Liver (tissue), 9 donors: ENCODE results near the gene PHYHD1. TPM values are rescaled to one million over a fixed set of nuclear protein-coding genes. Genes with fewer than 3 reads are reported as not detected.

Source experiments
- DNase-seq: peaks from one replicate; pipeline ENCODE4 v3.0.0-alpha.2; 2017; ENCODE audit warnings: low spot score
- H3K27ac ChIP-seq, 2 donors: one replicate each; pipeline ENCODE4 v1.7.0; 2013; ENCODE audit warnings: inconsistent platforms in 2 of 2, low read length in 2 of 2, control low read depth in 1 of 2, low read depth in 1 of 2, mild to moderate bottlenecking in 1 of 2
- H3K27me3 ChIP-seq, 4 donors: one replicate each; pipeline versions ENCODE4 v1.6.1 to v1.7.0; 2013; ENCODE audit warnings: low read length in 3 of 4, inconsistent platforms in 1 of 4, mild to moderate bottlenecking in 1 of 4, moderate library complexity in 1 of 4; ENCODE audit not compliant: control insufficient read depth in 4 of 4, insufficient read depth in 4 of 4
- H3K36me3 ChIP-seq, 4 donors: one replicate each; pipeline versions ENCODE4 v1.6.1 to v1.7.0; 2013; ENCODE audit warnings: low read length in 3 of 4, mild to moderate bottlenecking in 3 of 4, low read depth in 1 of 4, moderate library complexity in 1 of 4; ENCODE audit not compliant: control insufficient read depth in 4 of 4, insufficient read depth in 3 of 4
- H3K4me1 ChIP-seq, 4 donors: one replicate each; pipeline versions ENCODE4 v1.6.1 to v1.7.0; 2013; ENCODE audit warnings: low read length in 3 of 4, mild to moderate bottlenecking in 3 of 4, moderate library complexity in 1 of 4; ENCODE audit not compliant: control insufficient read depth in 4 of 4, insufficient read depth in 4 of 4
- H3K4me3 ChIP-seq, 3 donors: one replicate each; pipeline versions ENCODE4 v1.6.1 to v1.7.0; 2013; ENCODE audit warnings: low read length in 3 of 3, control low read depth in 1 of 3, low read depth in 1 of 3, mild to moderate bottlenecking in 1 of 3
- H3K9ac ChIP-seq, 2 donors: one replicate each; pipeline ENCODE4 v1.7.0; 2013; ENCODE audit warnings: low read length in 2 of 2, mild to moderate bottlenecking in 2 of 2, moderate library complexity in 2 of 2, control low read depth in 1 of 2, low read depth in 1 of 2
- H3K9me3 ChIP-seq, 4 donors: one replicate each; pipeline versions ENCODE4 v1.6.1 to v1.7.0; 2013; ENCODE audit warnings: low read length in 3 of 4; ENCODE audit not compliant: control insufficient read depth in 4 of 4
- EGR1 ChIP-seq, 2 donors: IDR thresholded peaks; 2 replicates each; pipeline ENCODE4 v1.6.1; 2016 to 2018; ENCODE audit warnings: antibody characterized with exemption in 2 of 2, low read depth in 2 of 2
- FOXA1 ChIP-seq: IDR thresholded peaks from 2 replicates; pipeline ENCODE4 v1.6.1; 2016; ENCODE audit warnings: antibody characterized with exemption
- FOXA2 ChIP-seq: IDR thresholded peaks from 2 replicates; pipeline ENCODE4 v1.6.1; 2016; ENCODE audit warnings: antibody characterized with exemption
- GABPA ChIP-seq, 2 donors: IDR thresholded peaks in 1 of 2; conservative IDR thresholded peaks in 1 of 2; 2 replicates each; pipeline ENCODE4 v1.6.1; 2016; ENCODE audit warnings: antibody characterized with exemption in 2 of 2, mild to moderate bottlenecking in 1 of 2, moderate library complexity in 1 of 2
- HNF4A ChIP-seq, 2 donors: conservative IDR thresholded peaks; 2 replicates each; pipeline ENCODE4 v1.6.1; 2016; ENCODE audit warnings: antibody characterized with exemption in 2 of 2, mild to moderate bottlenecking in 2 of 2
- HNF4G ChIP-seq: IDR thresholded peaks from 2 replicates; pipeline ENCODE4 v1.6.1; 2016; ENCODE audit warnings: antibody characterized with exemption
- JUND ChIP-seq, 2 donors: IDR thresholded peaks; 2 replicates each; pipeline ENCODE4 v1.6.1; 2016; ENCODE audit warnings: antibody characterized with exemption in 2 of 2
- NR2F2 ChIP-seq: IDR thresholded peaks from 2 replicates; pipeline ENCODE4 v1.6.1; 2016; ENCODE audit warnings: antibody characterized with exemption
- RAD21 ChIP-seq, 2 donors: IDR thresholded peaks; 2 replicates each; pipeline ENCODE4 v1.6.1; 2016; ENCODE audit warnings: antibody characterized with exemption in 2 of 2, mild to moderate bottlenecking in 2 of 2
- RXRA ChIP-seq, 2 donors: IDR thresholded peaks; 2 replicates each; pipeline ENCODE4 v1.6.1; 2017 to 2018; ENCODE audit warnings: antibody characterized with exemption in 2 of 2, mild to moderate bottlenecking in 1 of 2
- SP1 ChIP-seq: IDR thresholded peaks from 2 replicates; pipeline ENCODE4 v1.6.1; 2018; ENCODE audit warnings: antibody characterized with exemption, mild to moderate bottlenecking
- YY1 ChIP-seq: IDR thresholded peaks from 2 replicates; pipeline ENCODE4 v1.6.1; 2016; ENCODE audit warnings: antibody characterized with exemption, mild to moderate bottlenecking
- ZBTB33 ChIP-seq: IDR thresholded peaks from 2 replicates; pipeline ENCODE4 v1.6.1; 2016; ENCODE audit warnings: antibody characterized with exemption
- WGBS: extraction: QIAGEN DNeasy Blood & Tissue Kit; methylation state at CpG from one replicate; pipeline ENCODE4 v1.1.7; 2013; 5-methylcytosine and 5-hydroxymethylcytosine counted together
- polyA plus RNA-seq, 2 donors: library from polyadenylated mRNA; stranded (reverse) in 1 of 2; unstranded in 1 of 2; fragments of 200-250 nt in 1 of 2; fragments of >200 nt in 1 of 2; fragmentation: Nextera tagmentation in 1 of 2; extraction: Ambion mirVana in 1 of 2; gene quantifications; one replicate each; pipeline versions ENCODE4 v1.2.1 to v1.2.3, GENCODE V29; 2013 to 2015
- total RNA-seq, 2 donors: library from RNA; depleted of rRNA; stranded (reverse); fragments of >200 nt; gene quantifications; one replicate each; pipeline ENCODE4 v1.2.3, GENCODE V29; 2014
- TF ChIP-seq, protein P1 (sequence below): fragments of 150-350 bp; IDR thresholded peaks from 2 replicates; pipeline ENCODE4 v1.5.1; 2017; ENCODE audit warnings: improper control_type of control experiment, low read depth, low read length; ENCODE audit not compliant: missing input control
- TF ChIP-seq, protein P2 (sequence below): IDR thresholded peaks from 2 replicates; pipeline ENCODE4 v1.6.1; 2016; ENCODE audit warnings: antibody characterized with exemption
- TF ChIP-seq, protein P3 (sequence below): IDR thresholded peaks from 2 replicates; pipeline ENCODE4 v1.6.1; 2016; ENCODE audit warnings: antibody characterized with exemption
- donor health status: healthy.
- donor health status: healthy.
- donor health status: healthy.
- donor health status: healthy.
- donor health status: healthy.

PHYHD1 gene
- total and polyA plus RNA-seq, 4 donors: 9.2 to 72.8 (median 31.3) TPM

GRCh38 chr9:128911529-128912035, 9.2 kb upstream of the PHYHD1 start (continued):
- TF ChIP-seq RXRA (IDR thresholded peaks at IDR 0.05) (no peak), FOXA1 (no peak), JUND (IDR thresholded peaks at IDR 0.05) (peak; percentile 8 to 23), FOXA2 (no peak)

DNA sequence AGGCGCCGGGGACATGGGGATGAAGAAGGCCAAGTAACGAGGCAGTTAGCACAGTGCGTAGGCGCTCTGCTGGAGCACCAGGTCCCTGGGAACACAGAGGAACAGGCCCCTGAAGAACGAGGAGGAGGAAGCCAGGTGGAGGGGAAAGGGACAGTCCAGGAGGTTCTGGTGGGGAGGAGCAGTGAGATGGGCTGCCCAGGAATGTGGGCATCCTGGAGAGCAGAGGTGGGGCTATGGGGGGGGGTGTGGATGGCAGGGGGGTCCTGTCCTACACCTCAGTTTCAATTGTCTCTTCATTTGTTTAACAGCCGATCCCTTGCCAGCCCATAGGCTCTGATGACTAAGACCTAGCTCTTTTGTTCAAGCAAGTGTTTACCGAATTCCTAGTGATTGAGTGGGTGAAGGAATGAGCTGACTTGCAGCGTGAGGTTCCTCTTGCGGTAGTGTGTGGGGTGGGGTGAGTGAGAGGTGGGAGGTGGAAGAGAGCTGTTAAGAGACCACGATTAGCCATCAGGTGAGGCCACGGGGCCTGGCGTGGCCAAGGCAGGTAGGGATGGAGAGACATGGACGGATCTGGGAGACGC, 8.4 kb upstream of the PHYHD1 start:
- no peak overlapping the region for H3K9ac ChIP-seq
- no peak for DNase-seq
- peaks cover 3 to 45% (median 27%) of the 10 kb centered on the region in 4 donors for H3K4me1 ChIP-seq
- no peak overlapping the region for H3K4me3 ChIP-seq
- H3K27me3 ChIP-seq: no peaks in the 10 kb centered on the region
- H3K9me3 ChIP-seq: no peaks in the 10 kb centered on the region
- peak overlapping the region; percentile 34 to 54 for H3K27ac ChIP-seq
- H3K36me3 ChIP-seq: peaks cover 6 to 33% (median 25%) of the 10 kb centered on the region in 4 donors
- WGBS: 85% methylated on average over 15 of the region's 15 CpGs
- TF ChIP-seq FOXA1 (no peak), FOXA2 (no peak), GABPA (IDR thresholded peaks at IDR 0.05 in 1 of 2, conservative IDR thresholded peaks at IDR 0.05 in 1 of 2) (no peak), JUND (IDR thresholded peaks at IDR 0.05) (no peak), RAD21 (IDR thresholded peaks at IDR 0.05) (no peak), RXRA (IDR thresholded peaks at IDR 0.05) (no peak), YY1 (no peak), SP1 (no peak), HNF4G (no peak), HNF4A (conservative IDR thresholded peaks at IDR 0.05) (no peak), EGR1 (IDR thresholded peaks at IDR 0.05; ENCODE audit: low read depth in 2 of 2) (no peak), ZBTB33 (no peak), NR2F2 (no peak)
- TF ChIP-seq, protein P1, sequence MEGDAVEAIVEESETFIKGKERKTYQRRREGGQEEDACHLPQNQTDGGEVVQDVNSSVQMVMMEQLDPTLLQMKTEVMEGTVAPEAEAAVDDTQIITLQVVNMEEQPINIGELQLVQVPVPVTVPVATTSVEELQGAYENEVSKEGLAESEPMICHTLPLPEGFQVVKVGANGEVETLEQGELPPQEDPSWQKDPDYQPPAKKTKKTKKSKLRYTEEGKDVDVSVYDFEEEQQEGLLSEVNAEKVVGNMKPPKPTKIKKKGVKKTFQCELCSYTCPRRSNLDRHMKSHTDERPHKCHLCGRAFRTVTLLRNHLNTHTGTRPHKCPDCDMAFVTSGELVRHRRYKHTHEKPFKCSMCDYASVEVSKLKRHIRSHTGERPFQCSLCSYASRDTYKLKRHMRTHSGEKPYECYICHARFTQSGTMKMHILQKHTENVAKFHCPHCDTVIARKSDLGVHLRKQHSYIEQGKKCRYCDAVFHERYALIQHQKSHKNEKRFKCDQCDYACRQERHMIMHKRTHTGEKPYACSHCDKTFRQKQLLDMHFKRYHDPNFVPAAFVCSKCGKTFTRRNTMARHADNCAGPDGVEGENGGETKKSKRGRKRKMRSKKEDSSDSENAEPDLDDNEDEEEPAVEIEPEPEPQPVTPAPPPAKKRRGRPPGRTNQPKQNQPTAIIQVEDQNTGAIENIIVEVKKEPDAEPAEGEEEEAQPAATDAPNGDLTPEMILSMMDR: no peak
- TF ChIP-seq, protein P2, sequence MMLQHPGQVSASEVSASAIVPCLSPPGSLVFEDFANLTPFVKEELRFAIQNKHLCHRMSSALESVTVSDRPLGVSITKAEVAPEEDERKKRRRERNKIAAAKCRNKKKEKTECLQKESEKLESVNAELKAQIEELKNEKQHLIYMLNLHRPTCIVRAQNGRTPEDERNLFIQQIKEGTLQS: no peak
- TF ChIP-seq, protein P3, sequence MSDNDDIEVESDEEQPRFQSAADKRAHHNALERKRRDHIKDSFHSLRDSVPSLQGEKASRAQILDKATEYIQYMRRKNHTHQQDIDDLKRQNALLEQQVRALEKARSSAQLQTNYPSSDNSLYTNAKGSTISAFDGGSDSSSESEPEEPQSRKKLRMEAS: no peak
